OCI-M2 (cell line): ENCODE measurements around the gene SNX6.
"Not testable (repeated sequence)": the region's sequence is repeated elsewhere in the genome, so short reads cannot be mapped to it uniquely, and the experiment has no call there.

ENCODE experiments used
- DNase-seq: peaks from one replicate; lab custom pipeline; 2025; ENCODE audit not compliant: unreplicated experiment; lab: John Stamatoyannopoulos, UW

The SNX6 gene

DNA sequence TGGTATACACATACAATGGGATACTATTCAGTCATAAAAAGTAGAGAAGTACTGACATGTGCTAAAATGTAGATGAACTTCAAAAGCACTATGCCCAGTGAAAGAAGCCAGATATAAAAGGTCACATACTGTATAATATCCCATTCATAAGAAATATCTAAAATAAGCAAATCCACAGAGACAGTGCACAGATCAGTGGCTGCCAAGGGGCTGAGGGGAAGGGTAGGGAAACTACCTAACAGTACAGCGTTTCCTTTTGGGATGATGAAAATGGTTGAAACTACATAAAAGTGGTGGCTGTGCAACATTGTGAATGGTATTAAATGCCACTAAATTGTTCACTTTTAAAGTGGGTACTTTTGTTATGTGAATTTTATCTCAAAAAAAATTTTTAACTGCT, 102.4 kb downstream of the SNX6 start:
- DNase-seq, result no peak

DNA sequence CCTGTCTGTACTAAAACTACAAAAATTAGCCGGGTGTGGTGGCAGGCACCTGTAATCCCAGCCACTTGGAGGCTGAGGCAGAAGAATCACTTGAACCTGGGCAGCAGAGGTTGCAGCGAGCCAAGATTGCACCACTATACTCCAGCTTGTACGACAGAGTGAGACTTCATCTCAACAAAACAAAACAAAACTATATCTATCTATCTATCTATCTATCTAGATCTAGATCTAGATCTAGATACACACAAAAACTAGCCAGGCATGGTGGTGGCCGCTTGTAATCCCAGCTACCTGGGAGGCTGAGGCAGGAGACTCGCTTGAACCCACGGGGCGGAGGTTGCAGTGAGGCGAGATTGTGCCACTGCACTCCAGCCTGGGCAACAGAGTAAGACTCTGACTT, 105.7 kb downstream of the SNX6 start:
- not testable (repeated sequence) for DNase-seq

DNA sequence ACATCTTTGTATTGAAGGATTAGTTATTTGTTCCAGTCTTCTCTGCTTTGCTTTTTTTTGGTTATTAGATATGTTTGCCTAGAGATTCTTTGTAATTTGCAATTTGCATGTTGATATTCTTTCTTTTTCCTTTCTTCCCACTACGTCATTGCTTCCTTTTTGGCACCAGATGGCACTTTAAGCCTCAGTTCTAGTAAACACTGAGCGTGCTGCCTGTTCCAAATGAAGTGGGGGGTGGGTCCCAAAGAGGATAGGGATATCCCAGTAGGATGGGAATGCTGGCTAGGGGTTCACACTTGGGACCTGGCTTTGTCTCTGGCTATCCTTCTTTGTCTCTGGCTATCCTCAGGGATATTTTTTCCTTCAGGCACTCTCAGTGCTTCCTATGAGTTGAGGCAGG, 107.5 kb downstream of the SNX6 start:
- DNase-seq, result no peak

DNA sequence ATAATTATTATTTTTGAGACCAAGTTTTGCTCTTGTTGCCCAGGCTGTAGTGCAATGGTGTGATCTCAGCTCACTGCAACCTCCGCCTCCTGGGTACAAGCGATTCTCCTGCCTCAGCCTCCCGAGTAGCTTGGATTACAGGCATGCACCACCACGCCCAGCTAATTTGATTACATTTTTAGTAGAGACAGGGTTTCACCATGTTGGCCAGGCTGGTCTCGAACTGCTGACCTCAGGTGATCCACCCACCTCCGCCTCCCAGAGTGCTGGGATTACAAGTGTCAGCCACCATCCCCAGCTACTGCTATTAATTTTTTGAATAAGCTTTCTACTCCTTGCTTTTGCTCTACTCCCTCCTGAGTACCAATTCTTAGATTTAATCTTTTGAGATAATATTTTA, 108.9 kb downstream of the SNX6 start:
- DNase-seq, result not testable (repeated sequence)

DNA sequence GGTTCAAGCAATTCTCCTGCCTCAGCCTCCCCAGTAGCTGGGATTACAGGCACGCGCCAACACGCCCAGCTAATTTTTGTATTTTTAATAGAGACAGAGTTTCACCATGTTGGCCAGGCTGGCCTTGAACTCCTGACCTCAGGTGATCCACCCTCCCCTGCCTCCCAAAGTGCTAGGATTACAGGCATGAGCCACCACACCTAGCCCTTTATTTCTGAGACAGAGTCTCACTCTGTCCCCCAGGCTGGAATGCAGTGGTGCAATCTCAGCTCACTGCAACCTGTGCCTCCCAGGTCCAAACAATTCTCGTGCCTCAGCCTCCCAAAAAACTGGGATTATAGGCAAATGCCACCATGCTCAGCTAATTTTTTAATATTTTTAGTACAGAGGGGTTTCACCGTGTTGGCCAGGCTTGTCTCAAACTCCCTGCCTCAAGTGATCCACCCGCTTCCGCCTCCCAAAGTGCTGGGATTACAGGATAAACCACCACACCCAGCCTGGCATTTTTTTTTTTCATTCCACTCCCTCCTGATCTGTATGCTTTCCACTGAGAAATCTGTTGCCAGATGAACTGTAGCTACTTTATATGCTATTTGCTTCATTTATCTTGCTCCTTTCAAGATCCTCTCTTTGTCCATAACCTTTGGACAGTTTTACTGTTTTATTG, 109.5 kb downstream of the SNX6 start:
- DNase-seq, result not testable (repeated sequence)
